Activated CD4-positive, alpha-beta T cell treated with anti-CD3 and anti-CD28 coated beads, Interleukin-2, amount 10 ng/mL, durations not matched to agents 7 days and 5 days (primary cell): ENCODE data around the gene PCLO. TPM values are rescaled to one million over a fixed set of nuclear protein-coding genes. Genes with fewer than 3 reads are reported as not detected.

Experiments used
- CTCF ChIA-PET: fragments of 350-600 bp; sonication (Branson Sonifier 250); formaldehyde crosslinking; loops from one replicate; lab custom pipeline; 2021; ENCODE audit warnings: antibody characterized with exemption; lab: Charles Lee
- POLR2A ChIA-PET: fragments of 350-600 bp; sonication (Branson Sonifier 250); formaldehyde crosslinking; loops from one replicate; lab custom pipeline; 2021; ENCODE audit warnings: antibody characterized with exemption; lab: Charles Lee
- DNase-seq: peaks from one replicate; pipeline ENCODE4 v3.0.0-alpha.2; 2020
- H3K27ac Mint-ChIP-seq: one replicate; pipeline ENCODE4 v1.8.0; 2021; ENCODE audit warnings: mild to moderate bottlenecking, moderate library complexity, mixed read lengths
- H3K27me3 Mint-ChIP-seq: one replicate; pipeline ENCODE4 v1.8.0; 2021; ENCODE audit warnings: mixed read lengths
- H3K36me3 Mint-ChIP-seq: one replicate; pipeline ENCODE4 v1.8.0; 2021; ENCODE audit warnings: low read depth, mixed read lengths
- H3K4me1 Mint-ChIP-seq: one replicate; pipeline ENCODE4 v1.8.0; 2021; ENCODE audit warnings: mixed read lengths
- H3K4me3 Mint-ChIP-seq: one replicate; pipeline ENCODE4 v1.8.0; 2021; ENCODE audit warnings: mild to moderate bottlenecking, moderate library complexity, mixed read lengths
- H3K9me3 Mint-ChIP-seq: one replicate; pipeline ENCODE4 v1.8.0; 2021; ENCODE audit warnings: mixed read lengths
- total RNA-seq, 2 experiments: library from RNA; stranded (reverse); gene quantifications; one replicate each; pipeline ENCODE4 v1.2.3, GENCODE V29; 2021

The PCLO gene
- total RNA-seq, 2 experiments from 2014 or later: not detected

GRCh38 chr7:83015916-83016315 is 146.8 kb downstream of the PCLO start:
- Mint-ChIP-seq H3K27me3 (no peaks in the 10 kb centered on the region), H3K27ac (no peak overlapping the region), H3K4me1 (no peaks in the 10 kb centered on the region), H3K36me3 (no peaks in the 10 kb centered on the region), H3K4me3 (no peak overlapping the region), H3K9me3 (peaks cover 4% of the 10 kb centered on the region)
- CTCF ChIA-PET: no interaction called here
- POLR2A ChIA-PET: no interaction called here
- DNase-seq: no peak

- DNase-seq: no peak
- CTCF ChIA-PET: no interaction called here
- H3K27ac Mint-ChIP-seq: no peak overlapping the region
These were observed 148.1 kb downstream of the PCLO start for GRCh38 chr7:83014546-83014945.

GRCh38 chr7:83011954-83012353 is 150.7 kb downstream of the PCLO start:
- H3K27me3 Mint-ChIP-seq: no peaks in the 10 kb centered on the region
- ChIA-PET POLR2A (no interaction called here), CTCF (no interaction called here)
- H3K27ac Mint-ChIP-seq: no peak overlapping the region
- H3K36me3 Mint-ChIP-seq: no peaks in the 10 kb centered on the region
- H3K9me3 Mint-ChIP-seq: no peaks in the 10 kb centered on the region
- no peaks in the 10 kb centered on the region for H3K4me1 Mint-ChIP-seq
- no peak for DNase-seq
- no peak overlapping the region for H3K4me3 Mint-ChIP-seq

More at GRCh38 chr7:83014546-83014945, 148.1 kb downstream of the PCLO start:
- no peaks in the 10 kb centered on the region for H3K27me3 Mint-ChIP-seq
- peaks cover 3% of the 10 kb centered on the region for H3K9me3 Mint-ChIP-seq
- no peaks in the 10 kb centered on the region for H3K4me1 Mint-ChIP-seq
- H3K4me3 Mint-ChIP-seq: no peak overlapping the region
- no peaks in the 10 kb centered on the region for H3K36me3 Mint-ChIP-seq
- POLR2A ChIA-PET: no interaction called here

- CTCF ChIA-PET: no interaction called here
These were observed 157.3 kb downstream of the PCLO start for GRCh38 chr7:83005410-83005809.

GRCh38 chr7:83001362-83002040 is 161.2 kb downstream of the PCLO start:
- Mint-ChIP-seq H3K9me3 (no peaks in the 10 kb centered on the region), H3K4me1 (no peaks in the 10 kb centered on the region), H3K27ac (no peak overlapping the region), H3K27me3 (no peaks in the 10 kb centered on the region), H3K36me3 (no peaks in the 10 kb centered on the region), H3K4me3 (no peak overlapping the region)
- DNase-seq: no peak
- POLR2A ChIA-PET: no interaction called here
- CTCF ChIA-PET: no interaction called here

More at GRCh38 chr7:83005410-83005809, 157.3 kb downstream of the PCLO start:
- Mint-ChIP-seq H3K9me3 (no peaks in the 10 kb centered on the region), H3K27ac (no peak overlapping the region), H3K27me3 (no peaks in the 10 kb centered on the region), H3K36me3 (no peaks in the 10 kb centered on the region), H3K4me1 (no peaks in the 10 kb centered on the region), H3K4me3 (no peak overlapping the region)
- POLR2A ChIA-PET: no interaction called here
- DNase-seq: no peak

GRCh38 chr7:82998436-82998835 is 164.2 kb downstream of the PCLO start:
- Mint-ChIP-seq H3K27me3 (no peaks in the 10 kb centered on the region), H3K36me3 (no peaks in the 10 kb centered on the region), H3K27ac (no peak overlapping the region), H3K4me1 (no peaks in the 10 kb centered on the region), H3K9me3 (peaks cover 3% of the 10 kb centered on the region), H3K4me3 (no peak overlapping the region)
- ChIA-PET POLR2A (no interaction called here), CTCF (no interaction called here)
- DNase-seq: no peak

- no peaks in the 10 kb centered on the region for H3K4me1 Mint-ChIP-seq
- H3K9me3 Mint-ChIP-seq: no peaks in the 10 kb centered on the region
- no peak overlapping the region for H3K27ac Mint-ChIP-seq
- no peaks in the 10 kb centered on the region for H3K36me3 Mint-ChIP-seq
- POLR2A ChIA-PET: no interaction called here
- H3K4me3 Mint-ChIP-seq: no peak overlapping the region
- no peak for DNase-seq
- H3K27me3 Mint-ChIP-seq: no peaks in the 10 kb centered on the region
- CTCF ChIA-PET: interaction anchor here (0.6 kb wide), 1 partner anchor 85 kb away, joined by 4 read pairs; no protein-coding TSS in a partner anchor
These were observed 177.4 kb downstream of the PCLO start for GRCh38 chr7:82985144-82985802.

GRCh38 chr7:82980130-82980788 is 182.4 kb downstream of the PCLO start:
- H3K4me3 Mint-ChIP-seq: no peak overlapping the region
- CTCF ChIA-PET: no interaction called here
- H3K9me3 Mint-ChIP-seq: no peaks in the 10 kb centered on the region
- POLR2A ChIA-PET: no interaction called here
- no peak for DNase-seq
- no peaks in the 10 kb centered on the region for H3K4me1 Mint-ChIP-seq
- H3K36me3 Mint-ChIP-seq: no peaks in the 10 kb centered on the region
- H3K27ac Mint-ChIP-seq: no peak overlapping the region
- H3K27me3 Mint-ChIP-seq: no peaks in the 10 kb centered on the region

GRCh38 chr7:82975811-82976468 is 186.7 kb downstream of the PCLO start:
- H3K27me3 Mint-ChIP-seq: no peaks in the 10 kb centered on the region
- no peaks in the 10 kb centered on the region for H3K9me3 Mint-ChIP-seq
- H3K4me1 Mint-ChIP-seq: no peaks in the 10 kb centered on the region
- ChIA-PET CTCF (no interaction called here), POLR2A (no interaction called here)
- no peak overlapping the region for H3K4me3 Mint-ChIP-seq
- H3K36me3 Mint-ChIP-seq: no peaks in the 10 kb centered on the region
- DNase-seq: no peak
- no peak overlapping the region for H3K27ac Mint-ChIP-seq

- Mint-ChIP-seq H3K36me3 (no peaks in the 10 kb centered on the region), H3K27me3 (no peaks in the 10 kb centered on the region), H3K27ac (no peak overlapping the region), H3K9me3 (no peaks in the 10 kb centered on the region), H3K4me1 (no peaks in the 10 kb centered on the region), H3K4me3 (no peak overlapping the region)
- ChIA-PET POLR2A (no interaction called here), CTCF (no interaction called here)
- no peak for DNase-seq
These were observed 190.5 kb downstream of the PCLO start for GRCh38 chr7:82972135-82972534.

GRCh38 chr7:82965088-82966036 is 197.3 kb downstream of the PCLO start:
- ChIA-PET POLR2A (no interaction called here), CTCF (no interaction called here)
- Mint-ChIP-seq H3K27me3 (no peaks in the 10 kb centered on the region), H3K4me1 (no peaks in the 10 kb centered on the region), H3K4me3 (no peak overlapping the region), H3K9me3 (no peaks in the 10 kb centered on the region), H3K27ac (no peak overlapping the region), H3K36me3 (no peaks in the 10 kb centered on the region)
- no peak for DNase-seq

GRCh38 chr7:82964150-82964882 is 198.4 kb downstream of the PCLO start:
- Mint-ChIP-seq H3K4me1 (no peaks in the 10 kb centered on the region), H3K4me3 (no peak overlapping the region), H3K27ac (no peak overlapping the region), H3K36me3 (no peaks in the 10 kb centered on the region), H3K27me3 (no peaks in the 10 kb centered on the region), H3K9me3 (no peaks in the 10 kb centered on the region)
- DNase-seq: no peak
- POLR2A ChIA-PET: no interaction called here
- CTCF ChIA-PET: no interaction called here
